Lower lobe of right lung (tissue), 2 donors: ENCODE results near the gene PLEKHG1. TPM values are rescaled to one million over a fixed set of nuclear protein-coding genes. Genes with fewer than 3 reads are reported as not detected.

Source experiments
- ATAC-seq, 2 donors: fragments of 200-7000 bp; cut with Tn5 transposase; one replicate each; pipeline ENCODE4 v1.9.1; 2020 to 2022; ENCODE audit warnings: mild to moderate bottlenecking in 2 of 2, moderate library complexity in 2 of 2
- DNase-seq: peaks from one replicate; pipeline ENCODE4 v3.0.0-alpha.2; 2020
- H3K27ac ChIP-seq: fragments of 200-600 bp; one replicate; pipeline ENCODE4 v1.8.0; 2022
- H3K27me3 ChIP-seq: fragments of 200-600 bp; one replicate; pipeline ENCODE4 v1.8.0; 2022; ENCODE audit warnings: low read depth
- H3K36me3 ChIP-seq: fragments of 200-600 bp; one replicate; pipeline ENCODE4 v1.8.0; 2022; ENCODE audit warnings: mild to moderate bottlenecking
- H3K4me1 ChIP-seq: fragments of 200-600 bp; one replicate; pipeline ENCODE4 v1.8.0; 2022
- H3K4me3 ChIP-seq: fragments of 200-600 bp; one replicate; pipeline ENCODE4 v1.8.0; 2022; ENCODE audit warnings: mild to moderate bottlenecking
- H3K9me3 ChIP-seq: fragments of 200-600 bp; one replicate; pipeline ENCODE4 v1.8.0; 2022
- CTCF ChIP-seq: fragments of 200-600 bp; IDR thresholded peaks from one replicate; pipeline ENCODE4 v1.8.0; 2022; ENCODE audit warnings: antibody characterized with exemption, mild to moderate bottlenecking
- intact Hi-C: fragments of 100-400 bp; cut with DNase I; formaldehyde crosslinking; loops from one replicate; pipeline ENCODE4 v1.11.0; 2022
- total RNA-seq: library from RNA; stranded (reverse); fragmentation: NEBNext Ultra II Directional; extraction: Animal tissue kit (Norgen Biotek cat#: 25700); gene quantifications from one replicate; pipeline ENCODE4 v1.2.1, GENCODE V29; 2021
- donor health status: DM: no; HTN: yes; CAD: no; lungs with severe emphysema.

PLEKHG1 gene
- total RNA-seq, 1 donor from 2014 or later = 20.4 TPM

DNA sequence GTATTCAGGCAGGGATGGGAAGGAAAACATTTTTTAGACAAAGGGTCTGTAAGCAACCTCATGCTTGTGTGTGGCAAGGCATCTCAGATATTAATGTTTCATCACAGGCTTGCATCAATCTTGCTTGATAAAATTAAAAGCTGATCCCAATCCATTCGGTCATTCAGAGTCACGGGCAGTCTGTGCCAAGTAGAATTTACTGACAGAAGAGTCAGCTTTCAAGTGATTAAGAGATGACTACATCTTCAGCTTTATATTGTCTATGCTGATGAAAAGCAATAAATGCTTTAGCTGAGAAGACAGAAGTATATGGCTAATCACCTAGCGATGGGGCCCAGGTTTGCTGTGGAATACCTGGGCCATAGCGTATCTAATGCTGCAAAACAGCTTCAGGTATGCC lies 3.5 kb downstream of the PLEKHG1 start:
- DNase-seq = no peak
- intact Hi-C loops = no loop called here
- no peaks in the 10 kb centered on the region for H3K9me3 ChIP-seq
- H3K36me3 ChIP-seq = no peaks in the 10 kb centered on the region
- no peak overlapping the region for H3K4me3 ChIP-seq
- no peak for TF ChIP-seq CTCF
- H3K27ac ChIP-seq = no peak overlapping the region
- H3K27me3 ChIP-seq = no peaks in the 10 kb centered on the region
- no peak for ATAC-seq
- H3K4me1 ChIP-seq = peaks cover 11% of the 10 kb centered on the region

- H3K27ac ChIP-seq = no peak overlapping the region
- ATAC-seq (no peak), DNase-seq (no peak)
- H3K27me3 ChIP-seq = no peaks in the 10 kb centered on the region
- no peak overlapping the region for H3K4me3 ChIP-seq
- TF ChIP-seq CTCF = no peak
- no peaks in the 10 kb centered on the region for H3K9me3 ChIP-seq
- no peaks in the 10 kb centered on the region for H3K36me3 ChIP-seq
- intact Hi-C loops = no loop called here
- H3K4me1 ChIP-seq = peaks cover 11% of the 10 kb centered on the region
Measured at GRCh38 chr6:150604467-150604866, 4.8 kb downstream of the PLEKHG1 start.

DNA sequence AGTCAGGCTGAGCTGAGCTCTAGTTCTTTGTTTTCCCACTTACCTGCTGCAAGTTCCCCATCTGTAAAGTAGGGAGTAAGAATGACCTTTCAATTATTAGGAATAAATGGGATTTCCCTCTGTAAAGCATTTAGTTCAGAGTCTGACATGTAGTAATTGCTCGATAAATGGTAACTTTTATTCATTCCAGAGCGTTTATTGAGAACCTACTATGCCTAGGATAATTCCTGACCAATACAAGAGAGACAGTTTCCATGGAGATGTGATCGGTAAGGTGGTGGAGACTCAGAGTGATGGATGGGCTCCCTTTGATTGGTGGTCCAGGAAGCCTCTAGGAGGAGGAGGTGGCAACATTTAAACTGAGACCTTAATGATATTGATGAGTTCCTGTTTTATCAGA lies 5.6 kb downstream of the PLEKHG1 start:
- intact Hi-C loops = no loop called here
- TF ChIP-seq CTCF = no peak
- ATAC-seq = no peak

DNA sequence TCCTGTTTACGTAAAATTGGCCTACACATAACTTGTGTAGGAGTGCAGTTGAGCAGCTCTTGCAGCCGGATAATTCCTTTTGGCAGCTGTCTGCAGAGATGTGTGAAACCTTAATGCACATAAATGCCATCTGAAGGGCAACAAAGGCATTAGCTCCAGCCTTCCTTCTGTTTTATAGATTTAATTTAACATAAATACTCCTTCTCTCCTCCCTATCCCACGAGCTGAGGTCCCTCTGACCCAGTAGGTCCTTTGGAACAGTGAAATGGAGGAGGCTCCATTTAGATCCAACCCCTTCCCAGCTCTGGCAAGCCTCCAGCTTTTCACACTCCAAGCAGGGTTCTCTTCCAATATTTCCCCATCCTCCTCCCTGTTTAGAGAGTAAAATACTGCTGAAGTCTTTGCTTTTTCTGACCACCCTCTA lies 6.5 kb downstream of the PLEKHG1 start:
- ATAC-seq (no peak), DNase-seq (no peak)
- Histone ChIP-seq H3K9me3 (no peaks in the 10 kb centered on the region), H3K27me3 (no peaks in the 10 kb centered on the region), H3K36me3 (no peaks in the 10 kb centered on the region), H3K4me1 (peaks cover 6% of the 10 kb centered on the region), H3K27ac (no peak overlapping the region), H3K4me3 (no peak overlapping the region)
- intact Hi-C loops = no loop called here
- TF ChIP-seq CTCF = no peak

More for the DNA sequence above, 5.6 kb downstream of the PLEKHG1 start:
- Histone ChIP-seq H3K36me3 (no peaks in the 10 kb centered on the region), H3K27ac (no peak overlapping the region), H3K4me1 (peaks cover 11% of the 10 kb centered on the region), H3K27me3 (no peaks in the 10 kb centered on the region), H3K9me3 (no peaks in the 10 kb centered on the region), H3K4me3 (no peak overlapping the region)
- DNase-seq = no peak

DNA sequence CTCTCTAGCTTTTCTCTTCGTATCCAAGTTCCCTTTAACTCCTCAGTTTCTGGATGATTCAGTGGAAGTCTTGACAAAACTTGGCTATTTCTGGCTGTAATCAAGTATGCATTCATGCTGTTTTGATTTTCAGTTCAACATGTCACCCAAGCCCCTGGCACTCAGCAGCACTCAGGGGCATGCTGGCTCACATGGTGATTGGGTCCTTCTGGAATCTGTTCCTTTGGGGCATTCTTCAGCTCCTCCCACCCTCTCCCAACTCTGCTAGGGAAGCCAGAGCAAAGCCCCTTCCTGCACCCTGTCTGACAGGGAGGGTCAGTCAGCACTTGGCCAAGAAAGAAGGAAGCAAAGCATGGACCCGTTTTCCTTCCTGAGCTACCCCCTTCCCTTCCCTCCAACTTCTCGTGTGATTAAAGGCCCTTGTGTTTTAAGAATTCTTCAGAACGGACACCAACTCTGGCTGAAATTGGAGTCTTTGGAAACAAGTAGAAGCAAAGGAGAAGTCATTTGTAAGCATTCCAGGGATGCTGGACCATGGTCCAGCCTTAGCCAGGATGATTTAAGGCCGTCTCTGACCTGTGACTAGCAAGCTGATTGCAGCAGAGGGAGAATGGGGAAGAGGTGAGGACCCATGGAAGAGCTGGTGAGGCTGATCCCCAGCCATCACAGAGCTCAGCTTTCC lies 7.1 kb downstream of the PLEKHG1 start:
- intact Hi-C loops = no loop called here
- H3K4me3 ChIP-seq = no peak overlapping the region
- no peak overlapping the region for H3K27ac ChIP-seq
- ATAC-seq (no peak), DNase-seq (no peak)
- H3K27me3 ChIP-seq = no peaks in the 10 kb centered on the region
- H3K9me3 ChIP-seq = no peaks in the 10 kb centered on the region
- H3K4me1 ChIP-seq = peaks cover 5% of the 10 kb centered on the region
- no peak for TF ChIP-seq CTCF
- H3K36me3 ChIP-seq = no peaks in the 10 kb centered on the region
